GM12875 (cell line): ENCODE data around the gene OSCP1.

Experiments used
- H3K4me3 ChIP-seq: one replicate; pipeline ENCODE4 v1.5.1; 2011; ENCODE audit warnings: low read depth, low read length, control low read depth
- TF ChIP-seq, protein P1 (sequence below): IDR thresholded peaks from 2 replicates; pipeline ENCODE4 v1.5.1; 2011; ENCODE audit warnings: low read depth, mild to moderate bottlenecking, control low read depth, inconsistent platforms, low read length, moderate library complexity, borderline replicate concordance; ENCODE audit not compliant: insufficient read depth

The OSCP1 gene

DNA sequence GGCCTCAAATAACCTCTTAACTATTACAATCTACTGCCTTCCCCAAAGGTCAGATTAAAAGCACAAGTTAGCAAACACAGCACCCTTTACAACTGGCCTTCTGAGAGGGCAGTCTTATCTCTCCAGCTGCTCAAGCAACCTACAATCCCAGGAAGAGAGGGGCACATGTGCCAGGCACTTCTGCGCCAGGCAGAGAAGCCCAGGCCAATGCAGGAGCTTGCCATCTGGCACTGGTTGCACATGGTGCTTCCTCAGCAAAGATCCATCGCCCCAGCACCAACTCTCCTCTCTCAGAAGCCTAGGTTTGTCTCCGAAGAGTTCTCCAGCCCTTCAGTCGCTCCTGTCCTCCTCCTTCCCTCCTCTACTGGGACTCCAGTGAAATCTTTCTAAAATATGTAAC is 67.0 kb downstream of the OSCP1 start:
- H3K4me3 ChIP-seq = no peak overlapping the region
- TF ChIP-seq, protein P1, sequence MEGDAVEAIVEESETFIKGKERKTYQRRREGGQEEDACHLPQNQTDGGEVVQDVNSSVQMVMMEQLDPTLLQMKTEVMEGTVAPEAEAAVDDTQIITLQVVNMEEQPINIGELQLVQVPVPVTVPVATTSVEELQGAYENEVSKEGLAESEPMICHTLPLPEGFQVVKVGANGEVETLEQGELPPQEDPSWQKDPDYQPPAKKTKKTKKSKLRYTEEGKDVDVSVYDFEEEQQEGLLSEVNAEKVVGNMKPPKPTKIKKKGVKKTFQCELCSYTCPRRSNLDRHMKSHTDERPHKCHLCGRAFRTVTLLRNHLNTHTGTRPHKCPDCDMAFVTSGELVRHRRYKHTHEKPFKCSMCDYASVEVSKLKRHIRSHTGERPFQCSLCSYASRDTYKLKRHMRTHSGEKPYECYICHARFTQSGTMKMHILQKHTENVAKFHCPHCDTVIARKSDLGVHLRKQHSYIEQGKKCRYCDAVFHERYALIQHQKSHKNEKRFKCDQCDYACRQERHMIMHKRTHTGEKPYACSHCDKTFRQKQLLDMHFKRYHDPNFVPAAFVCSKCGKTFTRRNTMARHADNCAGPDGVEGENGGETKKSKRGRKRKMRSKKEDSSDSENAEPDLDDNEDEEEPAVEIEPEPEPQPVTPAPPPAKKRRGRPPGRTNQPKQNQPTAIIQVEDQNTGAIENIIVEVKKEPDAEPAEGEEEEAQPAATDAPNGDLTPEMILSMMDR = no peak

DNA sequence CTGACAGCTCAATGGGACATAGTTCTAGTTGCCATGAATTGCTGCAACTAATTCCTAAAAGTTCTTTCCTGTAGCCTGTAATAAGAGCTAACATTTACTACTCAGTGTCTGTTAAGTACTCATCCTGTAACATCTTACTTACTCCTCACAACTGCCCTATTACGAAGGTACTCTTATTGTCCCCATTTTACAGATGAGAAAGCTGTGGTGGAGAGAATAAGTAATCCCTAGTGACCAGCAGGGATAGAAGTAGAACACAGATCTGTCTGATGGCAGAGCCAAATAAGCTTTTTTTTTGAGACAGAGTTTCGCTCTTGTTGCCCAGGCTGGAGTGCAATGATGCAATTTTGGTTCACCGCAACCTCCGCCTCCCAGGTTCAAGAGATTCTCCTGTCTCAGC is 67.6 kb downstream of the OSCP1 start:
- H3K4me3 ChIP-seq = no peak overlapping the region
- TF ChIP-seq, protein P1 = no peak

DNA sequence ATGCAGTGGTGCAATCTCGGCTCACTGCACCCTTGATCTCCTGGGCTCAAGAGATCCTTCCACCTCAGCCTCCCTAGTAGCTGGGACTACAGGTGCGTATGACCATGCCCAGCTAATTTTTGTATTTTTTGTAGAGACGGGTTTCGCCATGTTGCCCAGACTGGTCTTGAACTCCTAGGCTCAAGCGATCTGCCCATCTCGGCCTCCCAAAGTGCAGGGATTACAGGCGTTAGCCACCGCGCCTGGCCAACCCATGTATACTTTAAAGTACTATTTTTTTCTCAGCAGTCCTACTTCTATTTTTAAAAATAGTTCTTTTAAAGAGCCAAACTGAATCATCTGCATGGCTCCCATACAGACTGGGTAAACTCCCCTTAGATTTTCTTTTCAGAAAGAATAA is 68.0 kb downstream of the OSCP1 start:
- TF ChIP-seq, protein P1 = no peak
- no peak overlapping the region for H3K4me3 ChIP-seq

DNA sequence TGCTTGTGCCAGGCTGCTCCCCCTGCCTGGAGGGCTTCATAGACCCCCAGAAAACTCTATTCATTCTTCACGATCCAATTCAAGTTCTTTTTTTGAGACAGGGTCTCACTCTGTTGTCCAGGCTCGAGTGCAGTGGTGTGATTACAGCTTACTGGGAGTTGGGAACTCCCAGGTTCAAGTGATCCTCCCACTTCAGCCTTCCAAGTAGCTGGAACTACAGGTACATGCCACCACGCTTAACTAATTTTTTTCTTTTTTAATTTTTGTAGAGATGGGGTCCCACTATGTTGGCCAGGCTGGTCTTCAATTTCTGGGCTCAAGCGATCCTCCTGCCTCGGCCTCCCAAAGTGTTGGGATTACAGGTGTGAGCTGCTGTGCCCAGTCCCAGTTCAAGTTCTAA is 68.8 kb downstream of the OSCP1 start:
- no peak overlapping the region for H3K4me3 ChIP-seq

DNA sequence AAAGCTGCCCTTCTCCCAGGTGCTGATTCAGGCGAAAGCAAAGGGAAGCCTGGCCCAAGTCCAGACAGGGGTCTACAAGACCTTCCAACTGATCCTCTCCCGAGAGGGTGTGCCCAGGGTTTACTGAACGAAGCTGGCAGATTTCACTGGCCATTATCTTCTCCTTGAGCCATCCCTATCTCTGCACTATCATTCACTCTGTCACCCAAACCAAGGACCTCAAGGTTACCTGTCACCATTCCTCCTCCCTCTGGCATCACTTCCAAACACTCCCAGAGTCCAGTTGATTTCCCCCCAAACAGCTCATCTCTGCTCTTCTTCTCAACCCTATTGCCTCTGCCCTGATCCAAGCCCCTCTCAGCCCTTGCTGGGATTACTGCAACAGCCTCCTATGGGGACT is 69.5 kb downstream of the OSCP1 start:
- TF ChIP-seq, protein P1 = no peak
- no peak overlapping the region for H3K4me3 ChIP-seq

More for the DNA sequence above, 68.8 kb downstream of the OSCP1 start:
- TF ChIP-seq, protein P1 = no peak

DNA sequence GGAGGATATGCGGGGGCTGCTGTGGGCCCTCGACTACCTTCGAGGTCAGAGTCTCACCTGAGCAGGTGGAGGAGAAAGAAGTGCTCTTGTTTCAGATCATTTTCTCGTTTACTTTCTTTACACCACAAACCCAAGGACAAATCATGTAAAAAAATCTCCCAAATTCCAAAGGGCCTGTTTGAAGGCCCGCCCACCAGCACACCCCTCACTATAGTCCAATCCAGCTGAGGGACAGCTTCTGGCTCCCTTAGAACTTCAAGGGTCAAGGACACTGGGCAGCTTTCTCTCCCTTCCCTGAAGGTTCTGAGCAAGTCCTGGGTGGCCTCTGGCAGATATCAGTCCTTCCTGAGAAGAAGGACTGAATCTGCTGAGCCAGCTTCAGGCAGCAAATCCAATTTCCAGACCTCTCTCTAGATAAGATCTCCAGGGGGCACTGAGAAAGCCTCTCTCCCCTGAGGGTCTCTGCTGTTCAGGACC is 70.1 kb downstream of the OSCP1 start:
- TF ChIP-seq, protein P1 = no peak
- H3K4me3 ChIP-seq = no peak overlapping the region

DNA sequence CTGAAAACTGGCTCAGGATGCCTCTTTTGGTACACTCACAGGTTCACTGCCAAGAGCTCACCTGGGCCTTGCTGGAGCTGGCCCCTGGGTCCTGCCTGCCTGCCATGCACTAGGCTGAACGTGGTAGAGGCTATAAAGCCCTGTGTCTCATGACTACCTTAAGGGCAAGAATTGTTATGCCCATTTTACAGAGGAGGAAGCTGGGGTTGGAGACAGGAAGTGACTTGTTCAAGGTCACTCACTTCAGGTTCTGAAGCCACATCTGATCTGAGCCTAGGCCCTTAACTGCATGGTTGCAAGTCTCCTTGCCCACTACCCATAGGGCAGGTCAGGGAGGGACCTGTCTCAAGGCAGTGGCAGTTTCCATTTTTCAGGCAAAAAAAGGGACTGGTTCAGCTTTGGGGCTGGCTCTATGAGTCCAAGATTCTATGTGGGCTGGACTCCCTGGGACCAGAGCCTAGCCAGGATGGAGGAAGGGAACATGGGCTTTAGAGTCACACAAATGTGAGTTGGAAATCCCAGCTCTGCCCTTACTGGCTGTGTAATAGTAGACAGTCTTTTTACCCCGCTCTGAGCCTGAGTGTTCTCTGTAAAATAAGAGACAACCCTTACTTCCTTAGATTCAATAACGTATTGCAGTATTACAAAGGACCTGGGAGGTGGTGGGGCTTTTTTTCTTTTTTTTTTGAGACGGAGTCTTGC is 72.3 kb downstream of the OSCP1 start:
- H3K4me3 ChIP-seq = no peak overlapping the region
- TF ChIP-seq, protein P1 = no peak
